WTC11 (cell line): ENCODE measurements around the gene CORO7.

ENCODE experiments used
- AFF4 ChIP-seq: sonication (generic); formaldehyde crosslinking; IDR thresholded peaks from 2 replicates; pipeline ENCODE4 v1.8.1; 2023; ENCODE audit warnings: mild to moderate bottlenecking, missing genetic modification reagents, borderline replicate concordance
- ATF1 ChIP-seq: sonication (generic); formaldehyde crosslinking; IDR thresholded peaks from 2 replicates; pipeline ENCODE4 v1.8.1; 2023; ENCODE audit warnings: mild to moderate bottlenecking, moderate library complexity, missing genetic modification reagents
- ATF3 ChIP-seq: sonication (generic); formaldehyde crosslinking; conservative IDR thresholded peaks from 2 replicates; pipeline ENCODE4 v1.8.1; 2022; ENCODE audit warnings: mild to moderate bottlenecking, missing genetic modification reagents
- CREB1 ChIP-seq: sonication (generic); formaldehyde crosslinking; IDR thresholded peaks from 2 replicates; pipeline ENCODE4 v1.8.0; 2023; ENCODE audit warnings: mild to moderate bottlenecking, missing genetic modification reagents
- CREM ChIP-seq: sonication (generic); formaldehyde crosslinking; IDR thresholded peaks from 2 replicates; pipeline ENCODE4 v1.8.1; 2022; ENCODE audit warnings: mild to moderate bottlenecking, missing genetic modification reagents, moderate library complexity
- CTCF ChIP-seq: fragments of 200-600 bp; IDR thresholded peaks from 2 replicates; pipeline ENCODE4 v1.8.0; 2022; ENCODE audit warnings: antibody characterized with exemption
- E2F5 ChIP-seq: sonication (generic); formaldehyde crosslinking; IDR thresholded peaks from 2 replicates; pipeline ENCODE4 v1.8.1; 2022; ENCODE audit warnings: mild to moderate bottlenecking, moderate library complexity, missing genetic modification reagents
- HMGXB4 ChIP-seq: sonication (generic); formaldehyde crosslinking; IDR thresholded peaks from 2 replicates; pipeline ENCODE4 v1.8.1; 2023; ENCODE audit warnings: mild to moderate bottlenecking, moderate library complexity, missing genetic modification reagents
- IRF2 ChIP-seq: sonication (generic); formaldehyde crosslinking; IDR thresholded peaks from 2 replicates; pipeline ENCODE4 v1.8.0; 2022; ENCODE audit warnings: low read depth, missing genetic modification reagents, borderline replicate concordance
- JUN ChIP-seq: sonication (generic); formaldehyde crosslinking; IDR thresholded peaks from 2 replicates; pipeline ENCODE4 v1.8.0; 2023; ENCODE audit warnings: mild to moderate bottlenecking, missing genetic modification reagents
- MXD4 ChIP-seq: fragments of 250-450 bp; sonication (Bioruptor Pico); IDR thresholded peaks from 2 replicates; pipeline ENCODE4 v1.8.0; 2021; ENCODE audit warnings: mild to moderate bottlenecking, moderate library complexity, borderline replicate concordance
- NR3C1 ChIP-seq: sonication (generic); formaldehyde crosslinking; conservative IDR thresholded peaks from 2 replicates; pipeline ENCODE4 v1.8.1; 2023; ENCODE audit warnings: low read depth, mild to moderate bottlenecking, missing genetic modification reagents
- SP1 ChIP-seq: sonication (generic); formaldehyde crosslinking; conservative IDR thresholded peaks from 2 replicates; pipeline ENCODE4 v1.8.1; 2022; ENCODE audit warnings: missing genetic modification reagents
- ZNF512 ChIP-seq: sonication (generic); formaldehyde crosslinking; IDR thresholded peaks from 2 replicates; pipeline ENCODE4 v1.8.1; 2022; ENCODE audit warnings: missing genetic modification reagents, borderline replicate concordance

GRCh38 chr16:4431023-4431422 lies 14.6 kb upstream of the CORO7 start:
- TF ChIP-seq CTCF (no peak), CREM (CRISPR knock-in tag) (no peak), MXD4 (CRISPR knock-in tag) (no peak), IRF2 (CRISPR knock-in tag) (no peak), E2F5 (CRISPR knock-in tag) (no peak), ATF3 (CRISPR knock-in tag) (no peak), HMGXB4 (CRISPR knock-in tag) (no peak), SP1 (no peak), ZNF512 (no peak), AFF4 (CRISPR knock-in tag) (no peak), ATF1 (CRISPR knock-in tag) (no peak), NR3C1 (CRISPR knock-in tag) (no peak), CREB1 (no peak), JUN (CRISPR knock-in tag) (no peak)
